ENCODE measurements around the gene HOXD13.

GRCh38 chr2:176142281-176142680, 49.8 kb downstream of the HOXD13 start:
- TF ChIP-seq CTCF (conservative IDR thresholded peaks at IDR 0.05; ENCODE audit: low read depth, low read length) (no peak), EZH2 (IDR thresholded peaks at IDR 0.05; ENCODE audit: low read length, unreplicated experiment) (no peak), EZH2phosphoT487 (IDR thresholded peaks at IDR 0.05; ENCODE audit: borderline replicate concordance, low read length) (no peak)

All from PC-3 (cell line).